Hepatocyte (in vitro differentiated cells): Measurements from ENCODE around the gene MRPL2. TPM values are rescaled to one million over a fixed set of nuclear protein-coding genes. Genes with fewer than 3 reads are reported as not detected.
A peak's percentile ranks its signal among the peaks of the same experiment; 100 is the strongest.

ENCODE experiments used
- DNase-seq: peaks from one replicate; pipeline ENCODE4 v3.0.0-alpha.2; 2016; ENCODE audit warnings: low spot score
- H2AFZ ChIP-seq: fragments of 200-600 bp; sonication (generic); 2 replicates; pipeline ENCODE4 v1.6.0; 2016; ENCODE audit warnings: antibody characterized with exemption, mild to moderate bottlenecking
- H3K27ac ChIP-seq: fragments of 200-600 bp; sonication (generic); 2 replicates; pipeline ENCODE4 v1.5.1; 2016; ENCODE audit warnings: mild to moderate bottlenecking
- H3K27me3 ChIP-seq: fragments of 200-600 bp; sonication (generic); 2 replicates; pipeline ENCODE4 v1.6.1; 2016
- H3K36me3 ChIP-seq: fragments of 200-600 bp; sonication (generic); replicated peaks from 2 replicates; pipeline ENCODE4 v1.5.1; 2016; ENCODE audit warnings: low read depth; ENCODE audit not compliant: insufficient read depth
- H3K4me1 ChIP-seq: fragments of 200-600 bp; sonication (generic); 2 replicates; pipeline ENCODE4 v1.5.1; 2016; ENCODE audit warnings: mild to moderate bottlenecking, moderate library complexity; ENCODE audit not compliant: insufficient read depth
- H3K4me2 ChIP-seq: fragments of 200-600 bp; sonication (generic); 2 replicates; pipeline ENCODE4 v1.6.0; 2016
- H3K4me3 ChIP-seq: fragments of 200-600 bp; sonication (generic); 2 replicates; pipeline ENCODE4 v1.5.1; 2016; ENCODE audit warnings: mild to moderate bottlenecking
- H3K79me2 ChIP-seq: fragments of 200-600 bp; sonication (generic); 2 replicates; pipeline ENCODE4 v1.6.0; 2017; ENCODE audit warnings: mild to moderate bottlenecking
- H3K9me2 ChIP-seq: fragments of 200-600 bp; sonication (generic); replicated peaks from 2 replicates; pipeline ENCODE4 v1.6.0; 2017; ENCODE audit warnings: mild to moderate bottlenecking; ENCODE audit not compliant: insufficient read depth
- H3K9me3 ChIP-seq: fragments of 200-600 bp; sonication (generic); 2 replicates; pipeline ENCODE4 v1.5.1; 2016; ENCODE audit warnings: low read depth, mild to moderate bottlenecking
- H4K20me1 ChIP-seq: fragments of 200-600 bp; sonication (generic); 2 replicates; pipeline ENCODE4 v1.6.0; 2016; ENCODE audit warnings: mild to moderate bottlenecking; ENCODE audit not compliant: insufficient read depth, poor library complexity, severe bottlenecking
- CTCF ChIP-seq: fragments of 200-600 bp; sonication (generic); IDR thresholded peaks from 2 replicates; pipeline ENCODE4 v1.5.1; 2016; ENCODE audit warnings: antibody characterized with exemption, mild to moderate bottlenecking; ENCODE audit not compliant: poor library complexity
- EZH2 ChIP-seq: fragments of 200-600 bp; sonication (generic); IDR thresholded peaks from 2 replicates; pipeline ENCODE4 v1.6.1; 2016; ENCODE audit warnings: antibody characterized with exemption, mild to moderate bottlenecking, borderline replicate concordance
- EZH2phosphoT487 ChIP-seq: fragments of 200-600 bp; sonication (generic); IDR thresholded peaks from one replicate; pipeline ENCODE4 v1.6.1; 2018; ENCODE audit warnings: antibody characterized with exemption, mild to moderate bottlenecking, low read depth, moderate library complexity; ENCODE audit not compliant: unreplicated experiment, severe bottlenecking
- WGBS: methylation state at CpG from one replicate; pipeline ENCODE4 v1.1.6; 2016; ENCODE audit warnings: low lambda C conversion rate; ENCODE audit errors: missing lambda C conversion rate; 5-methylcytosine and 5-hydroxymethylcytosine counted together
- polyA plus RNA-seq: library from polyadenylated mRNA; unstranded; fragments of >200 nt; fragmentation: Nextera tagmentation; extraction: Ambion mirVana; gene quantifications from 2 replicates; pipeline ENCODE4 v1.2.1, GENCODE V29; 2016
- total RNA-seq: library from RNA; depleted of rRNA; stranded (reverse); fragments of >200 nt; gene quantifications from 2 replicates; pipeline ENCODE4 v1.2.3, GENCODE V29; 2014

Gene MRPL2
- total and polyA plus RNA-seq, 2 experiments from 2014 or later, result 24.7 to 68.4 TPM

- no peak for DNase-seq
- peak overlapping the region; percentile 77 for H3K4me2 ChIP-seq
- peak overlapping the region; percentile 96 for H3K27ac ChIP-seq
- H3K4me3 ChIP-seq, result no peak overlapping the region
- H3K9me2 ChIP-seq, result no peaks in the 10 kb centered on the region
- no peaks in the 10 kb centered on the region for H3K9me3 ChIP-seq
- no peaks in the 10 kb centered on the region for H3K36me3 ChIP-seq
- no peak for TF ChIP-seq EZH2phosphoT487
- TF ChIP-seq EZH2, result no peak
- no peak for TF ChIP-seq CTCF
- H3K4me1 ChIP-seq, result peaks cover 32% of the 10 kb centered on the region
- no peaks in the 10 kb centered on the region for H4K20me1 ChIP-seq
- no peaks in the 10 kb centered on the region for H3K27me3 ChIP-seq
- H2AFZ ChIP-seq, result peak overlapping the region; percentile 28
- peaks cover 61% of the 10 kb centered on the region for H3K79me2 ChIP-seq
- WGBS, result 87% methylated on average over 17 of the region's 17 CpGs
These were observed 4.9 kb downstream of the MRPL2 start for GRCh38 chr6:43054206-43054943.

GRCh38 chr6:43053545-43054205 lies 5.6 kb downstream of the MRPL2 start, which contains the start of gene CUL7:
TSS of gene CUL7 (minus strand) at chr6:43053851. CDS start at chr6:43052788, 1,063 bp downstream.
- H3K4me2 ChIP-seq, result peak within 1 kb of the TSS; percentile 93
- peak within 1 kb of the TSS; percentile 40 for H3K4me3 ChIP-seq
- no peaks in the 10 kb centered on the region for H4K20me1 ChIP-seq
- peak within 1 kb of the TSS; percentile 44 for H2AFZ ChIP-seq
- H3K27ac ChIP-seq, result peak within 1 kb of the TSS; percentile 98
- TF ChIP-seq CTCF (no peak), EZH2 (no peak), EZH2phosphoT487 (no peak)
- no peaks in the 10 kb centered on the region for H3K27me3 ChIP-seq
- WGBS, result 4% methylated on average over 41 of the region's 45 CpGs
- peaks cover 32% of the 10 kb centered on the region for H3K4me1 ChIP-seq
- H3K9me2 ChIP-seq, result no peaks in the 10 kb centered on the region
- no peaks in the 10 kb centered on the region for H3K36me3 ChIP-seq
- peaks cover 56% of the 10 kb centered on the region for H3K79me2 ChIP-seq
- no peaks in the 10 kb centered on the region for H3K9me3 ChIP-seq
- peak; percentile 98 for DNase-seq

GRCh38 chr6:43052842-43053544 lies 6.2 kb downstream of the MRPL2 start:
- Histone ChIP-seq H3K4me2 (peak overlapping the region; percentile 93), H3K36me3 (no peaks in the 10 kb centered on the region), H4K20me1 (no peaks in the 10 kb centered on the region), H3K4me1 (peaks cover 27% of the 10 kb centered on the region), H3K79me2 (peaks cover 49% of the 10 kb centered on the region), H3K9me2 (no peaks in the 10 kb centered on the region), H2AFZ (peak overlapping the region; percentile 44), H3K27me3 (no peaks in the 10 kb centered on the region), H3K27ac (peak overlapping the region; percentile 98), H3K4me3 (peak overlapping the region; percentile 40), H3K9me3 (no peaks in the 10 kb centered on the region)
- TF ChIP-seq EZH2 (no peak), CTCF (peak; percentile 10), EZH2phosphoT487 (no peak)
- WGBS, result 19% methylated on average over 18 of the region's 22 CpGs
- peak; percentile 41 for DNase-seq
